B cell (primary cell): ENCODE measurements around the gene PITX3. TPM values are rescaled to one million over a fixed set of nuclear protein-coding genes. Genes with fewer than 3 reads are reported as not detected.

Source experiments
- ATAC-seq: fragments of 200-7000 bp; cut with Tn5 transposase; one replicate; pipeline ENCODE4 v1.10.0; 2021; ENCODE audit warnings: low read depth, mild to moderate bottlenecking, moderate number of reproducible peaks, moderate library complexity
- CTCF ChIA-PET: fragments of 350-600 bp; sonication (Branson Sonifier 250); formaldehyde crosslinking; loops from one replicate; lab custom pipeline; 2021; ENCODE audit warnings: antibody characterized with exemption, inconsistent platforms; lab: Charles Lee
- POLR2A ChIA-PET: fragments of 350-600 bp; sonication (Branson Sonifier 250); formaldehyde crosslinking; loops from one replicate; lab custom pipeline; 2021; ENCODE audit warnings: antibody characterized with exemption; lab: Charles Lee
- DNase-seq: peaks from one replicate; pipeline ENCODE4 v3.0.0; 2013
- H2AFZ ChIP-seq: 2 replicates; pipeline ENCODE4 v1.6.1; 2012; ENCODE audit warnings: mild to moderate bottlenecking, low read depth, low read length; ENCODE audit not compliant: insufficient read depth, poor library complexity, severe bottlenecking
- H3K27ac ChIP-seq, 2 donors: 1 replicate in 1 of 2; 2 replicates in 1 of 2; pipeline ENCODE4 v1.5.1; 2012 to 2013; ENCODE audit warnings: low read length in 2 of 2, mild to moderate bottlenecking in 2 of 2, moderate library complexity in 1 of 2
- H3K27me3 ChIP-seq, 4 experiments: fragments of 200-600 bp in 1 of 4; sonication (generic) in 1 of 4; replicated peaks in 1 of 4; 1 replicate in 2 of 4; 2 replicates in 2 of 4; pipeline versions ENCODE4 v1.6.1 to v1.7.0; 2013 to 2016; ENCODE audit warnings: low read length in 3 of 4, mild to moderate bottlenecking in 2 of 4, mixed read lengths in 1 of 4, moderate library complexity in 1 of 4; ENCODE audit not compliant: insufficient read depth in 4 of 4, control insufficient read depth in 3 of 4; ENCODE audit errors: control extremely low read depth in 1 of 4
- H3K36me3 ChIP-seq, 2 experiments: replicated peaks in 1 of 2; 1 replicate in 1 of 2; 2 replicates in 1 of 2; pipeline versions ENCODE4 v1.6.1 to v1.7.1; 2013; ENCODE audit warnings: low read length in 1 of 2; ENCODE audit not compliant: insufficient read depth in 2 of 2, control insufficient read depth in 1 of 2; ENCODE audit errors: control extremely low read depth in 1 of 2, extremely low read depth in 1 of 2
- H3K4me1 ChIP-seq, 2 donors: fragments of 200-600 bp in 1 of 2; sonication (generic) in 1 of 2; 1 replicate in 1 of 2; 2 replicates in 1 of 2; pipeline versions ENCODE4 v1.5.1 to v1.6.1; 2013 to 2017; ENCODE audit warnings: low read length in 2 of 2; ENCODE audit not compliant: control insufficient read depth in 2 of 2, insufficient read depth in 2 of 2
- H3K4me2 ChIP-seq: replicated peaks from 2 replicates; pipeline ENCODE3; 2012; ENCODE audit warnings: mild to moderate bottlenecking, low read depth, low read length; ENCODE audit not compliant: poor library complexity, severe bottlenecking
- H3K4me3 ChIP-seq, 5 experiments: fragments of 200-600 bp in 1 of 5; sonication (generic) in 1 of 5; 1 replicate in 3 of 5; 2 replicates in 2 of 5; pipeline versions ENCODE4 v1.5.1 to v1.7.0; 2011 to 2016; ENCODE audit warnings: low read length in 4 of 5, mild to moderate bottlenecking in 4 of 5, low read depth in 2 of 5, control low read depth in 1 of 5, moderate library complexity in 1 of 5; ENCODE audit not compliant: insufficient read depth in 1 of 5; ENCODE audit errors: control extremely low read depth in 1 of 5, extremely low read depth in 1 of 5
- H3K79me2 ChIP-seq: fragments of 200-600 bp; sonication (generic); one replicate; pipeline ENCODE4 v1.6.0; 2016; ENCODE audit warnings: low read length; ENCODE audit not compliant: control insufficient read depth, insufficient read depth
- H3K9ac ChIP-seq: fragments of 200-600 bp; sonication (generic); 2 replicates; pipeline ENCODE4 v1.6.1; 2017; ENCODE audit warnings: mild to moderate bottlenecking, low read length, moderate library complexity
- H3K9me3 ChIP-seq, 3 donors: one replicate each; pipeline versions ENCODE4 v1.6.1 to v1.7.1; 2013; ENCODE audit warnings: low read length in 2 of 3; ENCODE audit not compliant: control insufficient read depth in 2 of 3, insufficient read depth in 1 of 3; ENCODE audit errors: control extremely low read depth in 1 of 3
- H4K20me1 ChIP-seq: 2 replicates; pipeline ENCODE4 v1.6.0; 2012; ENCODE audit warnings: mild to moderate bottlenecking, low read length; ENCODE audit not compliant: insufficient read depth, control insufficient read depth, poor library complexity, severe bottlenecking
- H3K27ac Mint-ChIP-seq: one replicate; pipeline ENCODE4 v1.8.0; 2021; ENCODE audit warnings: mixed read lengths
- H3K27me3 Mint-ChIP-seq: one replicate; pipeline ENCODE4 v1.8.0; 2021; ENCODE audit warnings: mixed read lengths
- H3K4me1 Mint-ChIP-seq: one replicate; pipeline ENCODE4 v1.8.0; 2021; ENCODE audit warnings: mixed read lengths
- H3K4me3 Mint-ChIP-seq: one replicate; pipeline ENCODE4 v1.8.0; 2021; ENCODE audit warnings: mixed read lengths
- H3K9me3 Mint-ChIP-seq: one replicate; pipeline ENCODE4 v1.8.0; 2022; ENCODE audit warnings: mixed read lengths; ENCODE audit not compliant: insufficient read depth
- CTCF ChIP-seq: fragments of 200-600 bp; IDR thresholded peaks from one replicate; pipeline ENCODE4 v1.8.0; 2022; ENCODE audit warnings: antibody characterized with exemption, mild to moderate bottlenecking
- EZH2 ChIP-seq: IDR thresholded peaks from 2 replicates; pipeline ENCODE4 v1.6.1; 2012; ENCODE audit warnings: borderline replicate concordance, low read depth, mild to moderate bottlenecking, moderate library complexity, low read length; ENCODE audit not compliant: insufficient read depth, poor library complexity, severe bottlenecking
- WGBS: methylation state at CpG from one replicate; pipeline ENCODE4 v1.1.5; 2013; ENCODE audit warnings: missing lambda C conversion rate; ENCODE audit not compliant: insufficient coverage; 5-methylcytosine and 5-hydroxymethylcytosine counted together
- intact Hi-C: fragments of 100-400 bp; cut with micrococcal nuclease; formaldehyde crosslinking; loops from one replicate; pipeline ENCODE4 v1.10.0; 2022
- polyA plus RNA-seq: library from polyadenylated mRNA; depleted of rRNA; stranded (reverse); fragments of >200 nt; gene quantifications from 2 replicates; pipeline ENCODE4 v1.2.3, GENCODE V29; 2012
- total RNA-seq, 2 donors: library from RNA; stranded (reverse); fragments of 120-200 nt in 1 of 2; gene quantifications; 1 replicate in 1 of 2; 2 replicates in 1 of 2; pipeline versions ENCODE4 v1.2.3 to v1.2.4, GENCODE V29; 2013 to 2022

PITX3 gene
- total and polyA plus RNA-seq, 2 donors (not counting 1 experiment from before 2014, with no cell fraction given): not detected

- Histone ChIP-seq H3K4me3 (no peak overlapping the region), H3K27ac (no peak overlapping the region), H3K36me3 (peaks cover 0 to 12% of the 10 kb centered on the region in 2 experiments), H3K9me3 (no peaks in the 10 kb centered on the region), H2AFZ (no peak overlapping the region), H3K9ac (peak overlapping the region; percentile 32), H3K4me2 (peak overlapping the region; percentile 20), H3K4me1 (peaks cover 15 to 18% of the 10 kb centered on the region in 2 donors), H3K79me2 (peaks cover 57% of the 10 kb centered on the region), H3K27me3 (no peaks in the 10 kb centered on the region), H4K20me1 (peaks cover 68% of the 10 kb centered on the region)
- TF ChIP-seq EZH2 (no peak), CTCF (no peak)
- Mint-ChIP-seq H3K27me3 (no peaks in the 10 kb centered on the region), H3K27ac (no peak overlapping the region), H3K4me1 (peaks cover 28% of the 10 kb centered on the region), H3K9me3 (no peaks in the 10 kb centered on the region), H3K4me3 (no peak overlapping the region)
- POLR2A ChIA-PET: no interaction called here
- no peak for ATAC-seq
- CTCF ChIA-PET: interaction anchor here (1.0 kb wide), 1 partner anchor 52 kb away, joined by 3 read pairs; no protein-coding TSS in a partner anchor
- DNase-seq: no peak
- WGBS: no CpG with 5 or more reads among the region's 3 CpGs
- intact Hi-C loops: no loop called here
Observed at GRCh38 chr10:102281102-102281487, 39.8 kb upstream of the PITX3 start.

GRCh38 chr10:102280397-102281101 is 39.2 kb upstream of the PITX3 start:
- TF ChIP-seq CTCF (no peak), EZH2 (no peak)
- intact Hi-C loops: no loop called here
- peaks cover 28% of the 10 kb centered on the region for H3K4me1 Mint-ChIP-seq
- H3K79me2 ChIP-seq: peaks cover 54% of the 10 kb centered on the region
- H3K9ac ChIP-seq: peak overlapping the region; percentile 32
- peak overlapping the region; percentile 25 for H3K4me3 Mint-ChIP-seq
- H3K4me1 ChIP-seq: peaks cover 15 to 18% of the 10 kb centered on the region in 2 donors
- no peak overlapping the region for H3K4me3 ChIP-seq
- no peaks in the 10 kb centered on the region for H3K27me3 Mint-ChIP-seq
- ATAC-seq (no peak), DNase-seq (no peak)
- H3K9me3 Mint-ChIP-seq: no peaks in the 10 kb centered on the region
- ChIA-PET CTCF (interaction anchor here (1.0 kb wide), 1 partner anchor 51 kb away, joined by 3 read pairs; no protein-coding TSS in a partner anchor), POLR2A (no interaction called here)
- peak overlapping the region; percentile 20 for H3K4me2 ChIP-seq
- WGBS: 25% methylated on average over 2 of the region's 3 CpGs
- H2AFZ ChIP-seq: no peak overlapping the region
- peaks cover 68% of the 10 kb centered on the region for H4K20me1 ChIP-seq
- no peaks in the 10 kb centered on the region for H3K27me3 ChIP-seq
- H3K36me3 ChIP-seq: peaks cover 0 to 12% of the 10 kb centered on the region in 2 experiments
- H3K27ac Mint-ChIP-seq: no peak overlapping the region
- H3K27ac ChIP-seq: no peak overlapping the region
- no peaks in the 10 kb centered on the region for H3K9me3 ChIP-seq
